ENCODE results near the gene PPIP5K2.
A peak's percentile ranks its signal among the peaks of the same experiment; 100 is the strongest.
"Not testable (repeated sequence)": the region's sequence is repeated elsewhere in the genome, so short reads cannot be mapped to it uniquely, and the experiment has no call there.

Gene PPIP5K2

DNA sequence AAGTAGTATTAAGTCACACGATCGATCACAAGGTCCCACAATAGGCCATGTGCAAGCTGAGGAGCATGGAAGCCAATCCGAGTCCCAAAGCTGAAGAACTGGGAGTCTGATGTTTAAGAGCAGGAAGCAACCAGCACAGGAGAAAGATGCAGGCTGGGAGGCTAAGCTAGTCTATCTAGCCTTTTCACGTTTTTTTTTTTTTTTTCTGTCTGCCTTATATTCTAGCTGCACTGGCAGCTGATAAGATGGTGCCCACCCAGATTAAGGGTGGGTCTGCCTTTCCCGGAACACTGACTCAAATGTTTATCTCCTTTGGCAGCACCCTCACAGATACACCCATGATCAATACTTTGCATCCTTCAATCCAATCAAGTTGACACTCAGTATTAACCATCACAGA lies 6.5 kb downstream of the PPIP5K2 start:
- no peak for DNase-seq

DNA sequence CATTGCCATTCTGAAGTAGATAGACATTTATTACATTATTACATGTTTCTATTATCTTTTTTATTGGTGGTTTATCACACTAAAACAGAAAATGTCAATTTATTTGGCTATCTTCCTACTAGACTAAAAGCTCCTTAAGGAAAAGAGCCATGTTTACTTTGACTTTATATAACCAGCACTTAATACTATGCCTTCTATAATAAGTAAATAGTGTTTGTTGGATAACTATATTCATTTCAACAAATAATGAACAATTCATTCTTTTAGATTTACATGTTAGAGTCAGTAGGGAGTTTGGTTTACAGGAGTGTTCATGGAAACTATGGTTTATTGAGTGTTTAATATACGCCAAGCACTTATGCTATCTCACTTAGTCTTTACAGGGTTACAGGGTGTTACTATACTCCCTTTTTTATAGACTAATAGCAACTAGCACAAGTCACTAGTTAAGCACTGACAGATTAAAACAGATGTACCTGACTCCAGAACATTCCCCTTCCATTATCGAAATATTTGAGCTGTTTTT lies 7.3 kb downstream of the PPIP5K2 start:
- no peak for DNase-seq

DNA sequence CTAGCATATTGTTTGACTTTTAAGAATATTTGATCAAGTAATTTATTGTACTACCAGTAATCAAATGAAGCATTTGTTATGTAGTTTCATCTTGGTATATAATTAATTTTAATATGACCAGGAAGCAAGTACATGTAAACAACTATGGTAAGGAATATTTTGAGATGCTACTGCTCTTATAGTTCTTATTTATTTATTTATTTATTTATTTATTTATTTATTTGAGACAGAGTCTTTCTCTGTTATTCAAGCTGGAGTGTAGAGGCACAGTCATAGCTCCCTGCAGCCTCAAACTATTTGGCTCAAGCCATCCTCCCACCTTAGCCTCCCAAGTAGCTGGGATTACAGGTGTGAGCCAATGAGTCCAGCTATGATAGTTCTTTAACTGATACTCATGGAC lies 8.1 kb downstream of the PPIP5K2 start:
- no peak for DNase-seq

DNA sequence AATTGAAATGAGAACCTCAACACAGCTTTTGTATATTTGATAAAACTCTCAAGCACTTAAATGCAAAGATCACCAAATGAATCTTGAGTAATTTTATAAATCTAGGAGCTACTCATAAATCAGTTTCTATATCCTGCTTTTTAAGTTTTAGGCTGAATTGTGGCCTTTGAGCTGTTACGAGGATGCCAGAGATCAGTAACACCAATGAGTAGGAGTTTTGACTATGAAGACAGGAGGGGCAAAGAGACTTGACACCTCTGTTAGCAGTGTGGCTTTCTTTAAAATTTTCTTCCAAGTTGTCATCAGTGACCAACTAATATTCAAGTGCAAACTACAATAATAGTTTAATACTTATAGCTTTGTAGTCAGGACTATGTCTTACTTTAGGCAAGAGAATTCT lies 12.6 kb downstream of the PPIP5K2 start:
- no peak for DNase-seq

DNA sequence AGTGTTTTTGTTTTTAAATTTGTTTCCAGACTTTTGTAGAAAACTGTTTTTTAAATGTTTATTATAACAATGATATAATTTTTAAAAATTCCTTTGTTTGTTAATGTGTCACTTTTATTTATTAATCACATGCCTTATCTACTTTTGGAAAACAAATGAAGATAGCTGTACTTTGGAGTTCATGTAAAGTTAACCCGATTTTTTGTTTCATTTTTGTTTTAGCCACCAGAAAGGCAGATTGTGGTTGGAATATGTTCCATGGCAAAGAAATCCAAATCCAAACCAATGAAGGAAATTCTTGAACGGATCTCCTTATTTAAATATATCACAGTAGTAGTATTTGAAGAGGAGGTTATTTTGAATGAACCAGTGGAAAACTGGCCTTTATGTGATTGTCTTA lies 13.1 kb downstream of the PPIP5K2 start:
- no peak for DNase-seq

DNA sequence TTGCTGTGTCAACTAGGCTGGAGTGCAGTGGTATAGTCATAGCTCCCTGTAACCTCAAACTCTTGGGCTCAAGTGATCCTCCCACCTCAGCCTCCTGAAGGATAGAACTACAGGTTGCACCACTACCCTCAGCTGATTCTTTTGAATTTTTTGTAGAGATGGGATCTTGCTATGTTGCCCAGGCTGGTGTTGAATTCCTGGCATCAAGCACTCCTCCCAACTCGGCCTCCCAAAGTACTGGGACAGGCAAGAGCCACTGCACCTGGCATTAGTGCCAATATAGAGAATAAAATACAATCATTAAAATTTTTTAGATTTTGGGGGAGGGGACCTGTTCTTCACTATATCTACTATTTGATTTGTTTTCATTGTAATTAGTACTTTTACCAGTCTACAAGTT lies 15.4 kb downstream of the PPIP5K2 start:
- DNase-seq = no peak

DNA sequence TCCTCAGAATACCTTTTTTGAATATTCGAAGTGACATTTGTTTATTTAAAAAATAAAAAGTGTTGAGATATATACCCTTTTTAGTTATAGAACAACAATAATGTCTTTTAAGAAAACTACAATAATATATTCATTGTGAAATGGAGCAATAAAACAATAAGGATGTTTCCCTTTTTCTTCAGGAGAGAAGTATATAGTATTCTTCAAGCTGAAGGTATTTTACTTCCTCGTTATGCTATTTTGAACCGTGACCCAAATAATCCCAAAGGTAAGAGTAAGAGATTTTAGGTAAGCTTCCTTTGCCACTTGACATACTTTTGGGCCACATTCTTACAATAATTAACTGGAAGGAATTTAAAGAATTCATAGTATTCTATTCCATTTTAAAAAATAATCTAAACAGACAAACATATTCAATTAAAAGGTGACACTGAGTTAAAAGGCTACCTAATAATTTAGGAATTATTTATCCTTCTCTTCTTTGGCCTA lies 18.1 kb downstream of the PPIP5K2 start:
- no peak for DNase-seq

DNA sequence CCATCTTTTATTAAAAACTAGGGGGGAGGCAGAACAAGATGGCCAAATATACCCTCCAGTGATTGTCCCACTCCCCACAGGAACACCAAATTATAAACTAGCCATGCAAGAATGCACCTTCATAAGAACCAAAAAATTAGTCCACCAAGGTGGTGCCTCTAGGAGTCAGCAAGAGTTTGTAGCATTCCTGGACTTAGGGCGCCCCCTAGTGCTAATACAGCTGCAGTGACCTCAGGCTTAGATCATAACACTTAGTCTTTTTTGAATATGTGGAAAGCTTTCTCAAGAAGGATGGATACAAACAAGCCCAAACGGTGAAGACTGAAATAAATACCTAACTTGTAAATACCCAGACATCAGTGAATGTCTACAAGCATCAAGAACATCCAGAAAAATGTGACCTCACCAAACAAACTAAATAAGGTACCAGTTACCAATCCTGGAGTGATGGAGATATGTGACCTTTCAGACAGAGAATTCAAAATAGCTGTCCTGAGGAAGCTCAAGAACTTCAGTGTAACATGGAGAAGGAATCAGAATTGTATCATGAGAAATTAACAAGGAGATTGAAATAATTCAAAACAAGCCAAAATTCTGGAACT lies 19.3 kb downstream of the PPIP5K2 start:
- peak; percentile 5 to 85 for DNase-seq

DNA sequence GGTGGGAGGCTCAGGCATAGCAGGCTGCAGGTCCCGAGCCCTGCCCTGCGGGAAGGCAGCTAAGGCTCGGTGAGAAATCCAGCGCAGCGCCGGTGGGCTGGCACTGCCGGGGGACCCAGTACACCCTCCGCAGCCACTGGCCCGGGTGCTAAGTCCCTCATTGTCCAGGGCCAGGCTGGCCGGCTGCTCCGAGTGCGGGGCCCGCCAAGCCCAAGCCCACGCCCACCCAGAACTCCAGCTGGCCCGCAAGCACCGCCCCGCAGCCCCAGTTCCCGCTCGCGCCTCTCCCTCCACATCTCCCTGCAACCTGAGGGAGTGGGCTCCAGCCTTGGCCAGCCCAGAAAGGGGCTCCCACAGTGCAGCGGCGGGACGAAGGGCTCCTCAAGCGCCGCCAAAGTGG lies 22.0 kb downstream of the PPIP5K2 start:
- DNase-seq = not testable (repeated sequence)

DNA sequence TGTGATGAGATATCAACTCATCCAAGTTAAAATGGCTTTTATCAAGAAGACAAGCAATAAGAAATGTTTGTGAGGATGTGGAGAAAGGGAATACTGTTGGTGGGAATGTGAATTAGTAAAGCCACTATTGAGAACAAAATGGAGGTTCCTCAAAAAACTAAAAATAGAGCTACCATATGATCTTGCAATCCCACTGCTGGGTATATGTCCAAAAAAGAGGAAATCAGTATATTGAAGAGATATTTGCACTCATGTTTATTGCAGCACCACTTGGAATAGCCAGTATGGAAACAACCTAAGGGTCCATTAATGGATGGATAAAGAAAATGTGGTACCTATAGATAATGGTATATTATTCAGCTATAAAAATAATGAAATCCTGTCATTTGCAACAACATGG lies 25.1 kb downstream of the PPIP5K2 start:
- DNase-seq = no peak

DNA sequence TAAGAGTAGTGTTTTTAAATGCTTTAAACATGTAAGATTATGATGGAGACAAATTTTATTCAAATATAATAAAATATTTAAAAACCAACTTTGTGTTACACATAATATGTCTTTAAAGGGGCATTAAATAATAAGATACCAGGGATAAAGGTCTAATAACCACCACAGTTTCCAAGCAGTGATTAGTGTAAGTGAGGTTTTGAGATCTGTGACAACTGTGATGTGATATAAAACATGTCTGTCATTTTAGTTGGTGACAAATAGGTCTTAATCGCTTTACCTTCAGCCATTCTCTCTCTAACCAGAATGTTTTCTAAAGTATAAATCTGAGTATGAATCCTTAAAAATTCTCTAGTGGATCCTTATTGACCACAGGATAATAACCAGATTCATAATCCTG lies 28.1 kb downstream of the PPIP5K2 start:
- DNase-seq = no peak

DNA sequence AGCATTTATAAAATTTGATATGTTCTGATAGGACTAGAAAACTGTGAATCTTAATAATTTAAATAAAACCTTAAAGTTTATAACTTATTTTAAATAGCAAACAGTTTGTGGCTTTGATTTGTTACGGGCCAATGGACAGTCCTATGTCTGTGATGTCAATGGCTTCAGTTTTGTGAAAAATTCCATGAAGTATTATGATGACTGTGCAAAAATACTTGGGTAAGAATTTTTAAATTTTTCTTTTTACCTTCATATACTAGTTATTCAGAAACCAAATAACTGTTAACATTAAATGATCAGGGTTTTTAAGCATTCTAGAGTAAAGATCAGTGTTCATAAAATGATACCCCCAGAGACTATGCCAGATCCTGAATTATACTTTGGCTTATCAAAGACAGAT lies 31.1 kb downstream of the PPIP5K2 start:
- DNase-seq = no peak

DNA sequence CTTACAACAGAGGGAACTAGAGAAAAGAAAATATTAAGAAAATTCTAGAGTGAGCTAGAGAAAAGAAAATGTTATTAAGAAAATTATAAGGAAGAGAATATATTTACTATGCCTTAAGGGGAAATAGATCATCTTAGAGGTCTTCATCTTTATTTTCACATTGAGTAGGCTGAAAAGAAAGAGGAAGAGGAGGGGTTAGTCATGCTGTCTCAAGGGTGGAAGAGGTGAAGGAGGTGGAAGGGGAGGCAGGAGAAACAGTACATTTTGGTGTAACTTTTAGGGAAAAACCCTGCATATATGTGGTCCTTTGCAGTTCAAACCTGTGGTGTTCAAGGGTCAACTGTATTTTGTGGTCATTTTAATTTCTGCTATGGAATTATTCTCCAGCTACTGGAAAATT lies 46.6 kb downstream of the PPIP5K2 start:
- DNase-seq = peak in 1 of 2 donors; percentile 9

DNA sequence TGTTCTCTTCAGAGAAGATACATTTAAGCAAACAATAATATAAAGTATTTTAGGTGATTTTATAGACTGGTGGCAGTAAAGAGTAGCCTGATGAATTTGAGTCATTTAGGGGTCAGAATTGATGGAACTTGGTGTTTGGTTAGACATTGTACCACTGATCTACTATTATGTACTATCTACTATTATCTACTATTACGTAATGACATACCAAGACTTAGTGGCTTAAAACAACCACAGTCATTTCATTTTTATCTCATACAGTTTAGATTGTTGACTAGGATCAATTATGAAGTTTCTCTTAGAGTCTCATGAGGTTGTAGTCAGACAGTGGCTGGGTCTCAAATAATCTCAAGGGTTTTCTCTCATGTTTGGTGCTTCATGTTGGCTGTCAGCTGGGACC lies 54.0 kb downstream of the PPIP5K2 start:
- DNase-seq = no peak

DNA sequence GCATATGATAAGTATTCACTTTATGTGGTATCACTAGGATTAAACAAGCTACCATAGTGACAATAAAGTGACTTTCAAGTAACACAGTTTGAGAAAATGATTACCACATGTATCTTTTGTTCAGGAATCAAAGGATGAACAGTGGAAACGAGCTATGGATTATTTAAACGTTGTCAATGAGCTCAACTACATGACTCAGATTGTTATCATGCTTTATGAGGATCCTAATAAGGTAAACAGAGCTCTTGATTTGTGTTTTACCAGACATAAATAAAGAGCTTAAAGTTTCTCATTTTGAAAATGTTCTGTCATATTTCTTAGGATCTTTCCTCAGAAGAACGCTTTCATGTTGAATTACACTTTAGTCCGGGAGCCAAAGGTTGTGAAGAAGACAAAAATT lies 57.4 kb downstream of the PPIP5K2 start:
- DNase-seq = no peak

DNA sequence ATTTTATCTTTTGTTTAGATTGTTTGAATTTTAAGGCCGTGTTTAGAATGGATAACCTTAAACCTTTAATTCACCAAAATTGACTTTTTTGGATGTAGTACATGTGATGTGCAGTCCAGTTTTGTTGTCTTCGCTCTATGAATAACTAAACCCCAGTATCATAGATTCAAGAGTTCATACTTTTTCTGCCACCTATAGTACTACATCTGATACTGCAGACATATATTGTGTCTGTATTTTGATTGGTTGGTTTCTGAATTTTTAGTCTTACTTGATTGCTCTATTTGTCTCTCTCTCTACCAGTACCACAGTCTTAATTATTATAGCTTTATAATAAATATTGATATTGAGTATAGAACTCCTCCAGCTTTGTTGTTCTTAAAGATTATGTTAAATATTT lies 58.1 kb downstream of the PPIP5K2 start:
- no peak for DNase-seq

DNA sequence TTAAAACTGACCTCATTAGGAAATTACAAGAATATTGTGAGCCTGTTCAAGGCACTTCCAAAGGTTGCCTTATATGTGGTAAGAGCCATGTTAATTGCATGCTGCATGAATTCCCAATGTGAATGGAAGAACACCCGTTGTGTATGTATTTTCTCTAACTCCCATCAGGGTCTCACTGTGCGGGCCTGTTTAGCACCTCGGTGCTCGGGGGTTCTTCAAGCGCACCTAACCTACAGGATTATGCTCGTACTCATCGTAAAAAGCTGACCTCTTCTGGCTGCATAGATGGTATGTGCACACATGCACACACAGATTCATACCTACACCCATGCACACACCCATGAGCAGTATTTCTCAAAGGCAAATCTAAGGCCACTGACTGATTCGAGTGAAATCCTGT lies 66.1 kb downstream of the PPIP5K2 start:
- DNase-seq = no peak

DNA sequence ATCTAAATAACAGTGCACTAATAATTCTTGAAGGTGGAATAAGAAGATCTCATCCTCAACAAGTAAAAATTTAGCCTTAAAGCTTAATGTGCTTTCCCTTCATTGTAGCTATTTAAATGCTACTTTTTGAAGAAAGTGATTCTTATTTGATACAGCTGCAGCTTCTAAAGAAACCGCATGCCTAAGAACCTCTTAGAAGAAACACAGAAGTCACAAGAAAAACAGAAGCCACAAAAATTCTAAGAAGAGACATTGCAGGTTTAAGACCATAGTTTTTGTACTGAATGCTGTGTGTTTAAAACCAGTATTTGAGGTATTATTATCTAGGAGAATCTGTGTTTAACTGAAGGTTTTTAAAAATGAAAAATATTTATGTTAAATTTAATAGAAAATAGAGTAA lies 68.3 kb downstream of the PPIP5K2 start:
- DNase-seq = no peak

DNA sequence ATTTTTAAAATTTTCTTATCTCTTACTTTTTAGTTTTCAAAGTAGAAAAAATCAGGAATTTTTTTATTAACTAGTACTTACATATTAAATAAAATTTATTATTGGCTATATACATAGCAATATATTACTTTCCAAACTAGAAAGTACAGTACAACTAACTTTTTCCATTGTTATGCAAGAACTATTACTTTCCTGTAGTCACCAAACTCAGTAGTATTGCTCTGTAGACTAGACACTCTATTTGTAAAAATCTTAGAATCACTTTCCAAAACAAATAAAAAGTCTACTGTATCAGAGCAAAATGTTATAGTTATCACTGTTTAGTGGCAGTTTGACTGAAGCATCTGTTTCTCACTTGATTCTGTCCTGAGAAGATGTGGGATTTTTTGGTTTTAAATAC lies 83.1 kb downstream of the PPIP5K2 start:
- no peak for DNase-seq

DNA sequence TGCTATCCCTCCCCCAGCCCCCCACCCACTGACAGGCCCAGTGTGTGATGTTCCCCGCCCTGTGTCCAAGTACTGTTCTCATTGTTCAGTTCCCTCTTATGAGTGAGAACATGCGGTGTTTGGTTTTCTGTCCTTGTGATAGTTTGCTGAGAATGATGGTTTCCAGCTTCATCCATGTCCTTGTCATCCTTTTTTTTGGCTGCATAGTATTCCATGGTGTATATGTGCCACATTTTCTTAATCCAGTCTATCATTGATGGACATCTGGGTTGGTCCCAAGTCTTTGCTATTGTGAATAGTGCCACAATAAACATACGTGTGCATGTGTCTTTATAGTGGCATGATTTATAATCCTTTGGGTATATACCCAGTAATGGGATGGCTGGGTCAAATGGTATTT lies 84.9 kb downstream of the PPIP5K2 start:
- not testable (repeated sequence) for DNase-seq

DNA sequence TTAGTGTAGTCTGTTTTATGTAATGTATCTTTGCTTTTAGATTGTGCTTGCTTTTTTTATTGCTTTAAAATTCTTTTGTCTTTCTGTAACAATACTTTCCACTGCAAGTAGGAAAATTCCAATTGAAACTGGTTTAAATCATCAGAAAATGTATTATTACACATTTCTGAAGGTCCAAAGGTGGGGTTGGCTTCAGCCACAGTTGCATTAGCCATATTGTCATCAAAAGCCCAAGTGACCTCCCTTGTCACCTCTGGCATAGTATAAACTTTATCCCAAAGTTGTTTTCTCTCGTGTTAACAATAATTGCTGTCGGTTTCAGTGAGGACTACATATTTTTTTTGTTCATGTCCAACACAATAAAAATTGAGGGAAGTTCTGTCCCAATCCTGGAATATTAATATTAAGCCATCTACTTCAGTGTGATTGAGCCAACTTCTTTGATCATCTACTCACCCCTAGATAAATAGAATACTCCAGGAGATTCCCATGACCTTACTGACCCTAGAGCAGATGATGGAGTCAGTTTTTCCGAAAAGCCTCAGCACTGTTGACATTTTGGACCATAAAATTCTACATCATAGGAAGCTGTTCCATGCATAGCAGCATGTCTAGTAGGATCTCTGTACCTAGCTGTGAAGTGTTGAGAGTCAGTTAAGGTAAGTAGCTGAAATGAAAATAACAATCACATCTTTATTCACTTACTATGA lies 86.0 kb downstream of the PPIP5K2 start:
- DNase-seq = no peak

DNA sequence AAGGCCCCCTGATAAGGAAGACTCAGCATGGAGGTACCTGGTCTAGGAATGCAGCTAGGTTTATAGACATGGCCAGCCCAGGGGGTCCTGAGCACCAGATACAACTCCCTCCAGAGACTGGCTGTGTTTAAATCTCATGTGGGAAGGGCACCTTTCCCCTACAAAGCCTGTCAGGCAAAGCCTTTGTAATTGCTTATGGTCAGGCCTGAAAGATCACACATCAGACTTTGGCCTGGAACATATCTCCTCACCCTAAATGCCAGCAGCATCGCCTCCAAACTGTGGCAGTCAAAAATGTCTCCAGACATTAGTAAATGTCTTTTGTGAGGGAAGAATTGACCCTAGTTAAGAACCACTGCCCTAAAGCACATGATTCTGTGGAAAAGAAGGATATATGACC lies 86.9 kb downstream of the PPIP5K2 start:
- DNase-seq = no peak

DNA sequence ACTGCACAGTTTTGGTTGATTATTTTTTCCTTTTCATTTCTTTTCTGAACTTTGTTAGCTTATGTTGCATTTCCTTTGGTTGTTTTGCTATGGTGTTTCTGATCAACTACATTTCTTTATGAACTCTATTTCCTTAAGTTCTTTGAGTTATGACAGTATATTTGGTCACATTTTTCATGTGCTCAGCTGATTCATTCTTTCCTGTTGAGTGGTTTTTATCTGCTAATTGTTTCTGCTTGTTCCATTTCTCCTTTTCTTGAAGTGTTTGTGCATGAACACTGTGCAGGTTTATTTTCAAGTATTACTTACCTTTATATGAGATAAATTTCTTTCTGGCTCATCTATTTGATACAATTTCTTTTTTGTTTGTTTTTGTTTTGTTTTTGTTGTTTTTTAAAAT lies 87.6 kb downstream of the PPIP5K2 start:
- peak in 1 of 2 donors; percentile 78 for DNase-seq

DNA sequence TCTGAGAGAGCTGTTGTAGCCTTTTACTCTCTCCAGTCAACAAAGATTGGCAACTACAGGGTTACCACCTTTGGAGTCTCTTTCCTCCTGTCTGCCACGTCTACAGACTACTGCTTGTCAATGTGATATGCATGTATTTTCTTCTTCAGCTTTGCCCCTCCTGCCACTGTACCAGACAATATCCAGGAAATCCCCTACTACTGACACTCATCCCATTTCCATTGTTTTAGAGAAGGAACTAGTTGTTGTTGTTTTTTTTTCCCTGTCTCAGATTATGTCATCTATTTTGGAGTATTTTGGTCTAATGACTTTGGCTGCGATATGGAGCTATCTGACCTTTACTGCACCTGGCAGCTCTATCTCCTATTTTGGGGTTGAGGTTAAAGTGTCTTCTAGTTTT lies 88.4 kb downstream of the PPIP5K2 start:
- no peak for DNase-seq

DNA sequence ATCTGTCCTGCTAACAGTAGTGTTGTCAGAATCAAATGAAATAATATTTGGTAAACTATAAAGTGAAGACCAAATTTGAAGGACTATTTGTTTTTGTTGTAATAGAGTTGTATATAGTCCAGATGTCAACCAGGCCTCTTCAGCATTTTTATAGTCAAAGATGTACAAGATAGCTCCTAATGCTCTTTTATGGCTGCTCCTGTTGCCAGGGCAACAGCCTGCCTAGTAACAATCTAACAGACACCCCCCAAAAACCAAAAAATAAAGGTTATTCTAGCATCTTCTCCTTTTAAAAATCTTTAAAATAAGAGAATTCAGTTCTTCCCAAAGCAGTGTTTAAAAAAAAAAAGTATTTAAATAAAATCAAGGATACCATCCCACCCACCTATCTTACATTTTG lies 89.0 kb downstream of the PPIP5K2 start:
- DNase-seq = no peak

Measured in bone marrow (tissue), 2 donors.